Transverse colon (tissue), 3 donors: ENCODE results near the gene SLC25A48.

Experiments used
- CTCF ChIP-seq, 5 experiments: fragments of 200-600 bp in 3 of 5; fragments of 450-650 bp in 2 of 5; sonication (generic) in 3 of 5; IDR thresholded peaks; 1 replicate in 2 of 5; 2 replicates in 3 of 5; pipeline ENCODE4 v1.5.1; 2016 to 2017; ENCODE audit warnings: antibody characterized with exemption in 5 of 5, inconsistent platforms in 3 of 5, mild to moderate bottlenecking in 2 of 5, moderate library complexity in 1 of 5
- POLR2A ChIP-seq: fragments of 450-650 bp; IDR thresholded peaks from one replicate; pipeline ENCODE4 v1.6.1; 2016; ENCODE audit warnings: antibody characterized with exemption, mild to moderate bottlenecking, moderate library complexity

- TF ChIP-seq POLR2A, result no peak
- TF ChIP-seq CTCF (IDR thresholded peaks at IDR 0.05), result no peak
Measured at GRCh38 chr5:135875567-135875966, 41.1 kb downstream of the SLC25A48 start.
